Measurements from ENCODE around the gene ZNF335. TPM values are rescaled to one million over a fixed set of nuclear protein-coding genes. Genes with fewer than 3 reads are reported as not detected.
A peak's percentile ranks its signal among the peaks of the same experiment; 100 is the strongest.

Gene ZNF335
- total and polyA plus RNA-seq, 12 donors, result 4.9 to 13.1 (median 7.3) TPM

DNA sequence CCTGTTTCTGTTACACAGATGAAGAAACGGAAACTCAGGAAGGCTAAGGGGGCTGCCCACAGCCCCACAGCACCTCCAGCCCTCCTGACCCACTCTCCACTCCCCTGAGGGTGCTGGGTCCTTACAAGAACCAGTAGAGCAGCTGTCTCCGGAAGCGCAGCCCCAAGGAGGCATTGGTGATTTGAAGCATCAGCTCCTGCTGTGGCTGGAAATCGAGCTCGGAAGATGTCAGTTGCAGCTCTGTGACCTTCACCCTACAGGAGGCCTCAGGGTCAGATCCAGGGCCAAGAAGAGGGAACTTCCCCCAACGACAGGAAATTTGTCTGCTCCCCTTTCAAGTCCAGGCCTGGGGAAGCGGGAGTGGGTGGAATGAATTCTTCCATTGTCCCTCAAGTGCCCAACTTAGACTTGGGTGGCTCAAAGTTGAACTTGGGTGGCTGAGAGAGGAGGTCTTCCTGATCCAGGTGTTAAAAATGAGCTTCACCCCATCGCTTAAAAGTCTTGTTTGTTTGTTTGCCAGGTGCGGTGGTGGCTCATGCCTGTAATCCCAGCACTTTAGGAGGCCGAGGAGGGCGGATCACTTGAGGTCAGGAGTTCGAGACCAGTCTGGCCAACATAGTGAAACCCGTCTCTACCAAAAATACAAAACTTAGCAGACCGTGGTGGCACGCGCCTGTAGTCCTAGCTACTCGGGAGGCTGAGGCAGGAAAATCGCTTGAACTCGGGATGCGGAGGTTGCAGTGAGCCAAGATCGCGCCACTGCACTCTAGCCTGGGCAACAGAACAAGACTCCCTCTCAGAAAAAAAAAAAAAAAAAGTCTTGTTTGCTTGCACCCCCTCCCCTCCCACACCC is 62.0 kb downstream of the ZNF335 start:
- no peak for DNase-seq
- Histone ChIP-seq H3K27me3 (peaks cover 0 to 11% (median 0%) of the 10 kb centered on the region in 7 donors), H3K4me3 (peak overlapping the region in 8 of 10 donors; percentile 46 to 64 (median 60)), H3K27ac (peak overlapping the region in 7 of 10 donors; percentile 15 to 84 (median 50)), H3K4me1 (peaks cover 6 to 55% (median 27%) of the 10 kb centered on the region in 9 donors), H3K36me3 (peaks cover 0 to 46% (median 0%) of the 10 kb centered on the region in 9 donors), H3K9me3 (no peaks in the 10 kb centered on the region)
- no peak for TF ChIP-seq CTCF (IDR thresholded peaks at IDR 0.05)
- WGBS, 2 donors, result 77 to 82% methylated on average over 22 of the region's 22 CpGs
- ATAC-seq, result no peak
- intact Hi-C loops (cut with DNase I), result loop anchor here in 2 of 10 donors (2.0 kb wide), 2 partner anchors 19 to 25 kb away; partner anchors contain the start of genes PCIF1 (in 2 of the 2), CTSA (in 1 of the 2) and NEURL2 (in 1 of the 2)

- DNase-seq, result no peak
- intact Hi-C loops (cut with DNase I), result no loop called here
- Histone ChIP-seq H3K27ac (peak overlapping the region in 2 of 10 donors; percentile 83 to 84), H3K36me3 (peaks cover 0 to 53% (median 0%) of the 10 kb centered on the region in 9 donors), H3K9me3 (no peaks in the 10 kb centered on the region), H3K4me3 (peak overlapping the region in 1 of 10 donors; percentile 59), H3K27me3 (peaks cover 0 to 11% (median 0%) of the 10 kb centered on the region in 7 donors), H3K4me1 (peaks cover 6 to 49% (median 27%) of the 10 kb centered on the region in 9 donors)
- ATAC-seq, result no peak
- 90 to 91% methylated on average over 12 of the region's 12 CpGs for WGBS, 2 donors
- no peak for TF ChIP-seq CTCF (IDR thresholded peaks at IDR 0.05)
Measured at GRCh38 chr20:45909336-45909808, 62.6 kb downstream of the ZNF335 start.

- 95 to 97% methylated on average over 2 of the region's 2 CpGs for whole genome bisulfite sequencing, 2 donors
- DNase-seq (no peak), ATAC-seq (no peak)
- no peak overlapping the region for H3K27ac ChIP-seq
- peaks cover 0 to 11% (median 0%) of the 10 kb centered on the region in 7 donors for H3K27me3 ChIP-seq
- intact Hi-C loops (cut with DNase I), result no loop called here
- H3K4me3 ChIP-seq, result no peak overlapping the region
- H3K9me3 ChIP-seq, result no peaks in the 10 kb centered on the region
- TF ChIP-seq CTCF (IDR thresholded peaks at IDR 0.05), result no peak
- H3K4me1 ChIP-seq, result peaks cover 6 to 36% (median 27%) of the 10 kb centered on the region in 9 donors
- H3K36me3 ChIP-seq, result peaks cover 0 to 66% (median 0%) of the 10 kb centered on the region in 9 donors
Measured at GRCh38 chr20:45908084-45908483, 63.9 kb downstream of the ZNF335 start.

DNA sequence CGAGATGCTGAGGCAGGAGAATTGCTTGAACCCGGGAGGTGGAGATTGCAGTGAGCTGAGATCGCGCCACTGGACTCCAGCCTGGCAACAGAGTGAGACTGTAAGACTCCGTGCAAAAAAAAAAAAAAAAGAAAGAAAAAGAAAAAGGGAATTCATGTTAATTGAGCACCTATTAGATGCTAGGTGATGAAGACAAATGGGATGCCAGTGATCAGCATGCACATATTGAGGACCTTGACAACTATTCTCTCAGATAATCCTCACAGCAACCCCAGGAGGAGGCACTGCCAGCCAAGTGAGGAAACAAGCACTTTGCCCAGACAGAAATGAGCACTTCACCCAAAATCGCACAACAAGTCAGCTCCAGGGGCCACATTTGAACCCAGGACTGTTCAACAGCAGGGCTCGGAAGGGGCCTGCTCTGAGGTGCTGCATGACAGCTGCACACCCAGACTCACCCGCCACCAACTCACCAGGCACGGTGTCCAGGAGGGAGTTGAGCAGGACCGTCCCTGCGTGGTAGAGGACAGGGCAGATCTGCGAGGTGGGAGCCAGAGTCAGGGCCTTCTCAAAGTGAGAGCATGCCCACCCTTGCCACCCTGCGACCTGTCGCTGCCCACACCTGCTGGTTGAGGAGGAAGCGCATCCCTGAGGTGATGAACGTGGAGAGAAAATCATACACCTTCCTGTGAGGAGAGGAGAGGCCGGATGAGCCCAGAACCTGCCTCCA is 64.6 kb downstream of the ZNF335 start:
- peaks cover 3 to 29% (median 20%) of the 10 kb centered on the region in 9 donors for H3K4me1 ChIP-seq
- H3K4me3 ChIP-seq, result no peak overlapping the region
- no peak for TF ChIP-seq CTCF (IDR thresholded peaks at IDR 0.05)
- no peak overlapping the region for H3K27ac ChIP-seq
- DNase-seq (no peak), ATAC-seq (no peak)
- H3K9me3 ChIP-seq, result no peaks in the 10 kb centered on the region
- H3K27me3 ChIP-seq, result peaks cover 0 to 8% (median 0%) of the 10 kb centered on the region in 7 donors
- 92 to 94% methylated on average over 17 of the region's 17 CpGs for WGBS, 2 donors
- intact Hi-C loops (cut with DNase I), result no loop called here
- H3K36me3 ChIP-seq, result peaks cover 0 to 73% (median 0%) of the 10 kb centered on the region in 9 donors

Data from heart right ventricle (tissue), 16 donors.